HCT116 (cell line): ENCODE measurements around the gene TIPARP. TPM values are rescaled to one million over a fixed set of nuclear protein-coding genes. Genes with fewer than 3 reads are reported as not detected.

Experiments used
- ATAC-seq: fragments of 200-7000 bp; cut with Tn5 transposase; 2 replicates; pipeline ENCODE4 v1.9.1; 2020; ENCODE audit warnings: mild to moderate bottlenecking, moderate library complexity
- BruUV-seq: library from RNA; stranded (reverse); fragments of 400-500 nt; replicated peaks from 2 replicates; lab custom pipeline; 2021; lab: Mats Ljungman, UMichigan
- CTCF ChIA-PET: fragments of 300-600 bp; sonication (Branson Sonifier 250); formaldehyde crosslinking; loops from one replicate; lab custom pipeline; 2021; ENCODE audit warnings: antibody characterized with exemption; lab: Charles Lee
- POLR2A ChIA-PET: fragments of 300-600, 350-600 bp; sonication (Branson Sonifier 250); formaldehyde crosslinking; loops from one replicate; lab custom pipeline; 2021; ENCODE audit warnings: antibody characterized with exemption; lab: Charles Lee
- RAD21 ChIA-PET, 2 experiments: fragments of 300-600 bp; sonication (Branson Sonifier 250); formaldehyde crosslinking; loops; one replicate each; lab custom pipeline; 2023; ENCODE audit warnings: low total read pairs in 2 of 2; ENCODE audit not compliant: uncharacterized antibody in 2 of 2, unreplicated experiment in 2 of 2, low non-redundant PET in 1 of 2; lab: Charles Lee
- DNase-seq: peaks from one replicate; pipeline ENCODE4 v3.0.0-alpha.2; 2010; ENCODE audit warnings: low read depth, low spot score
- H2AFZ ChIP-seq: fragments of 200-600 bp; shearing (Covaris generic), sonication (generic); 2 replicates; pipeline ENCODE4 v1.6.1; 2017; ENCODE audit warnings: low read depth, mixed run types, mixed read lengths, antibody characterized with exemption, low read length; ENCODE audit not compliant: poor library complexity, severe bottlenecking
- H3K27ac ChIP-seq: 2 replicates; pipeline ENCODE4 v1.5.1; 2012; ENCODE audit warnings: low read depth, low read length
- H3K27me3 ChIP-seq: fragments of 200-600 bp; sonication (generic); 2 replicates; pipeline ENCODE4 v1.6.1; 2016; ENCODE audit warnings: mixed run types, low read length, mixed read lengths; ENCODE audit not compliant: insufficient read depth
- H3K36me3 ChIP-seq, 2 experiments: fragments of 200-500 bp in 1 of 2; fragments of 200-600 bp in 1 of 2; sonication (Bioruptor generic) in 1 of 2; sonication (generic) in 1 of 2; 2 replicates each; pipeline versions ENCODE4 v1.5.1 to v1.6.1; 2014 to 2016; ENCODE audit warnings: low read length in 2 of 2, inconsistent platforms in 1 of 2, mixed read lengths in 1 of 2, mixed run types in 1 of 2; ENCODE audit not compliant: insufficient read depth in 2 of 2, control insufficient read depth in 1 of 2
- H3K4me1 ChIP-seq, 2 experiments: fragments of 200-600 bp in 1 of 2; sonication (generic) in 1 of 2; 2 replicates each; pipeline versions ENCODE4 v1.5.1 to v1.6.1; 2012 to 2017; ENCODE audit warnings: low read length in 2 of 2, inconsistent platforms in 1 of 2, mild to moderate bottlenecking in 1 of 2, mixed read lengths in 1 of 2, mixed run types in 1 of 2, moderate library complexity in 1 of 2; ENCODE audit not compliant: insufficient read depth in 2 of 2, control insufficient read depth in 1 of 2
- H3K4me2 ChIP-seq: fragments of 200-600 bp; sonication (generic); 2 replicates; pipeline ENCODE4 v1.6.1; 2017; ENCODE audit warnings: mixed run types, low read length, mixed read lengths
- H3K4me3 ChIP-seq, 2 experiments: fragments of 200-600 bp in 1 of 2; sonication (generic) in 1 of 2; replicated peaks in 1 of 2; 2 replicates each; pipeline ENCODE4 v1.5.1; 2011 to 2016; ENCODE audit warnings: low read length in 2 of 2, control low read depth in 1 of 2, low read depth in 1 of 2, mild to moderate bottlenecking in 1 of 2, mixed read lengths in 1 of 2, mixed run types in 1 of 2
- H3K79me2 ChIP-seq: fragments of 200-600 bp; sonication (generic); 2 replicates; pipeline ENCODE4 v1.6.1; 2017; ENCODE audit warnings: mild to moderate bottlenecking, mixed run types, low read length, moderate library complexity, mixed read lengths; ENCODE audit not compliant: insufficient read depth
- H3K9ac ChIP-seq: fragments of 200-600 bp; sonication (generic); 2 replicates; pipeline ENCODE4 v1.6.1; 2016; ENCODE audit warnings: low read length, mixed read lengths
- H3K9me2 ChIP-seq: fragments of 200-600 bp; sonication (generic), shearing (Covaris generic); 2 replicates; pipeline ENCODE4 v1.6.1; 2017; ENCODE audit warnings: mixed run types, mild to moderate bottlenecking, moderate library complexity; ENCODE audit not compliant: insufficient read depth
- H3K9me3 ChIP-seq, 2 experiments: fragments of 200-500 bp in 1 of 2; fragments of 200-600 bp in 1 of 2; sonication (Bioruptor generic) in 1 of 2; sonication (generic) in 1 of 2; 2 replicates each; pipeline ENCODE4 v1.6.1; 2014 to 2017; ENCODE audit warnings: low read length in 2 of 2, mixed read lengths in 2 of 2, inconsistent platforms in 1 of 2, low read depth in 1 of 2, mild to moderate bottlenecking in 1 of 2, mixed run types in 1 of 2, moderate library complexity in 1 of 2; ENCODE audit not compliant: control insufficient read depth in 1 of 2, insufficient read depth in 1 of 2
- H4K20me1 ChIP-seq: fragments of 200-600 bp; sonication (generic), shearing (Covaris generic); 2 replicates; pipeline ENCODE4 v1.6.1; 2017; ENCODE audit warnings: mixed run types, mild to moderate bottlenecking, moderate library complexity; ENCODE audit not compliant: insufficient read depth
- ATF3 ChIP-seq: IDR thresholded peaks from 2 replicates; pipeline ENCODE4 v1.6.1; 2012
- CBX3 ChIP-seq: IDR thresholded peaks from 2 replicates; pipeline ENCODE4 v1.6.1; 2012; ENCODE audit warnings: low read depth
- EGR1 ChIP-seq: IDR thresholded peaks from 2 replicates; pipeline ENCODE4 v1.6.1; 2012; ENCODE audit warnings: low read depth
- EZH2 ChIP-seq: fragments of 200-600 bp; sonication (generic); IDR thresholded peaks from 2 replicates; pipeline ENCODE4 v1.6.1; 2017; ENCODE audit warnings: antibody characterized with exemption, mixed run types
- SIN3A ChIP-seq: IDR thresholded peaks from 2 replicates; pipeline ENCODE4 v1.6.1; 2012; ENCODE audit warnings: low read depth
- ZBTB33 ChIP-seq: IDR thresholded peaks from 2 replicates; pipeline ENCODE4 v1.6.1; 2011; ENCODE audit warnings: mild to moderate bottlenecking, low read length, moderate library complexity; ENCODE audit not compliant: insufficient replicate concordance; ENCODE audit errors: extremely low read depth
- ZFX ChIP-seq: fragments of 450-650 bp; IDR thresholded peaks from 2 replicates; pipeline ENCODE4 v1.6.1; 2017
- ZNF274 ChIP-seq: fragments of 200-500 bp; sonication (Bioruptor generic); IDR thresholded peaks from 2 replicates; pipeline ENCODE4 v1.6.1; 2014; ENCODE audit warnings: mild to moderate bottlenecking, low read depth, low read length, inconsistent platforms
- intact Hi-C: fragments of 100-400 bp; cut with micrococcal nuclease; formaldehyde crosslinking; loops from 2 replicates; pipeline ENCODE4 v1.10.0; 2022
- total RNA-seq: library from RNA; stranded (reverse); gene quantifications from one replicate; pipeline ENCODE4 v1.2.1, GENCODE V29; 2021; ENCODE audit not compliant: unreplicated experiment

Gene TIPARP
- total RNA-seq, 1 experiment from 2014 or later: 51.3 TPM

DNA sequence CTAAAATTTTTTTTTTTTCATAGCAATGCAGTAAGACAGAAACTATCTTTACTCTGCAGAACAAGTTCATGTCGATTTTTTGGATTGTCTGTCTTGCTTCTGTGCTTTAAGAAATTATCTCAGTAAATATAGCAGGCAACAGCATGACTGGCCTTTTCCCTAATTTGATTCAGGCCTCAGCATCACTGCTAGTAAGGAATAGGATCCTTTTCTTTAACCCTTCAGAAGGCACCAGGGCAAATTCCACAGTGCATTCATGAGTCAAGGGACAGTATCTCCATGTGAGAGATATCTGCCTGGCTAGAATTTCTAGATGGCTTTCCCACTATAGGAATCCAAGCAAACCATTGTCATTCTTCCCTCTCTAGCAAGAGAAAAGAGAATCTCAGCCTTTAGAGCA lies 71.4 kb downstream of the TIPARP start (continued):
- no peak for TF ChIP-seq ZBTB33
- no peak for TF ChIP-seq EZH2
- no peak for TF ChIP-seq EGR1
- TF ChIP-seq ZFX: no peak

GRCh38 chr3:156747046-156747445 lies 72.7 kb downstream of the TIPARP start:
- no TSS peak for BruUV-seq
- H3K4me2 ChIP-seq: no peak overlapping the region
- intact Hi-C loops: no loop called here
- no peak for ATAC-seq
- H2AFZ ChIP-seq: no peak overlapping the region
- no peaks in the 10 kb centered on the region for H3K9me2 ChIP-seq
- H3K9me3 ChIP-seq: peaks cover 0 to 14% of the 10 kb centered on the region in 2 experiments; a peak in 1 of 4 replicates
- H3K4me3 ChIP-seq: no peak overlapping the region
- no peaks in the 10 kb centered on the region for H3K36me3 ChIP-seq
- no peaks in the 10 kb centered on the region for H3K79me2 ChIP-seq
- no peaks in the 10 kb centered on the region; a peak in 1 of 4 replicates for H3K4me1 ChIP-seq
- DNase-seq: no peak
- no peaks in the 10 kb centered on the region for H4K20me1 ChIP-seq
- no peak overlapping the region for H3K9ac ChIP-seq
- POLR2A ChIA-PET: no interaction called here
- CTCF ChIA-PET: no interaction called here
- no peaks in the 10 kb centered on the region for H3K27me3 ChIP-seq
- no peak for TF ChIP-seq ZNF274
- no peak for TF ChIP-seq EGR1
- TF ChIP-seq ATF3: no peak
- no peak for TF ChIP-seq SIN3A
- 0 out of 2 replicates have a peak, but pooled peaks have one; percentile 20 for TF ChIP-seq CBX3
- no peak overlapping the region for H3K27ac ChIP-seq
- RAD21 ChIA-PET: no interaction called here
